ENCODE data around the gene PSMA2.

DNA sequence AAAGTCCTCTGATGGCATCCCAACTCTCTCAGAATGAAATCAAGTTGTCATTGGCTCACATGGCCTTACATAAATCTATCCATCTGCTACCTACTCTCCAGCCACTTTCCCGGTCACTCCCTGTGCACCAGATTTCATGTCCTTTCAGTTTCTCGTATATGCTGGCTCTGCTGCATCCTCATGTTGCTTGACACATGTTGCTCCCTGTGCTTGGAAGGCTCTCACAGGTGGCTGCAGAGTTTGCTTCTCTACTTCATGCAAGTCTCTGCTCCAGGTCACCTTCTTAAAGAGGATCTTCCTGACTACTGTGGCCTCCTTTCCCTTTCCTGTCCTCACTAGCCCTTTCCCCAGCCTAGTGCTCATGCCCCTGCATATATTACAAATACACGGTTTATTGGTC lies 48.5 kb upstream of the PSMA2 start:
- TF ChIP-seq, protein P1, sequence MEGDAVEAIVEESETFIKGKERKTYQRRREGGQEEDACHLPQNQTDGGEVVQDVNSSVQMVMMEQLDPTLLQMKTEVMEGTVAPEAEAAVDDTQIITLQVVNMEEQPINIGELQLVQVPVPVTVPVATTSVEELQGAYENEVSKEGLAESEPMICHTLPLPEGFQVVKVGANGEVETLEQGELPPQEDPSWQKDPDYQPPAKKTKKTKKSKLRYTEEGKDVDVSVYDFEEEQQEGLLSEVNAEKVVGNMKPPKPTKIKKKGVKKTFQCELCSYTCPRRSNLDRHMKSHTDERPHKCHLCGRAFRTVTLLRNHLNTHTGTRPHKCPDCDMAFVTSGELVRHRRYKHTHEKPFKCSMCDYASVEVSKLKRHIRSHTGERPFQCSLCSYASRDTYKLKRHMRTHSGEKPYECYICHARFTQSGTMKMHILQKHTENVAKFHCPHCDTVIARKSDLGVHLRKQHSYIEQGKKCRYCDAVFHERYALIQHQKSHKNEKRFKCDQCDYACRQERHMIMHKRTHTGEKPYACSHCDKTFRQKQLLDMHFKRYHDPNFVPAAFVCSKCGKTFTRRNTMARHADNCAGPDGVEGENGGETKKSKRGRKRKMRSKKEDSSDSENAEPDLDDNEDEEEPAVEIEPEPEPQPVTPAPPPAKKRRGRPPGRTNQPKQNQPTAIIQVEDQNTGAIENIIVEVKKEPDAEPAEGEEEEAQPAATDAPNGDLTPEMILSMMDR (IDR thresholded peaks at IDR 0.05): no peak
- TF ChIP-seq, protein P2, sequence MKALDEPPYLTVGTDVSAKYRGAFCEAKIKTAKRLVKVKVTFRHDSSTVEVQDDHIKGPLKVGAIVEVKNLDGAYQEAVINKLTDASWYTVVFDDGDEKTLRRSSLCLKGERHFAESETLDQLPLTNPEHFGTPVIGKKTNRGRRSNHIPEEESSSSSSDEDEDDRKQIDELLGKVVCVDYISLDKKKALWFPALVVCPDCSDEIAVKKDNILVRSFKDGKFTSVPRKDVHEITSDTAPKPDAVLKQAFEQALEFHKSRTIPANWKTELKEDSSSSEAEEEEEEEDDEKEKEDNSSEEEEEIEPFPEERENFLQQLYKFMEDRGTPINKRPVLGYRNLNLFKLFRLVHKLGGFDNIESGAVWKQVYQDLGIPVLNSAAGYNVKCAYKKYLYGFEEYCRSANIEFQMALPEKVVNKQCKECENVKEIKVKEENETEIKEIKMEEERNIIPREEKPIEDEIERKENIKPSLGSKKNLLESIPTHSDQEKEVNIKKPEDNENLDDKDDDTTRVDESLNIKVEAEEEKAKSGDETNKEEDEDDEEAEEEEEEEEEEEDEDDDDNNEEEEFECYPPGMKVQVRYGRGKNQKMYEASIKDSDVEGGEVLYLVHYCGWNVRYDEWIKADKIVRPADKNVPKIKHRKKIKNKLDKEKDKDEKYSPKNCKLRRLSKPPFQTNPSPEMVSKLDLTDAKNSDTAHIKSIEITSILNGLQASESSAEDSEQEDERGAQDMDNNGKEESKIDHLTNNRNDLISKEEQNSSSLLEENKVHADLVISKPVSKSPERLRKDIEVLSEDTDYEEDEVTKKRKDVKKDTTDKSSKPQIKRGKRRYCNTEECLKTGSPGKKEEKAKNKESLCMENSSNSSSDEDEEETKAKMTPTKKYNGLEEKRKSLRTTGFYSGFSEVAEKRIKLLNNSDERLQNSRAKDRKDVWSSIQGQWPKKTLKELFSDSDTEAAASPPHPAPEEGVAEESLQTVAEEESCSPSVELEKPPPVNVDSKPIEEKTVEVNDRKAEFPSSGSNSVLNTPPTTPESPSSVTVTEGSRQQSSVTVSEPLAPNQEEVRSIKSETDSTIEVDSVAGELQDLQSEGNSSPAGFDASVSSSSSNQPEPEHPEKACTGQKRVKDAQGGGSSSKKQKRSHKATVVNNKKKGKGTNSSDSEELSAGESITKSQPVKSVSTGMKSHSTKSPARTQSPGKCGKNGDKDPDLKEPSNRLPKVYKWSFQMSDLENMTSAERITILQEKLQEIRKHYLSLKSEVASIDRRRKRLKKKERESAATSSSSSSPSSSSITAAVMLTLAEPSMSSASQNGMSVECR (CRISPR knock-in tag; IDR thresholded peaks at IDR 0.05; ENCODE audit: borderline replicate concordance): no peak
- TF ChIP-seq, protein P3, sequence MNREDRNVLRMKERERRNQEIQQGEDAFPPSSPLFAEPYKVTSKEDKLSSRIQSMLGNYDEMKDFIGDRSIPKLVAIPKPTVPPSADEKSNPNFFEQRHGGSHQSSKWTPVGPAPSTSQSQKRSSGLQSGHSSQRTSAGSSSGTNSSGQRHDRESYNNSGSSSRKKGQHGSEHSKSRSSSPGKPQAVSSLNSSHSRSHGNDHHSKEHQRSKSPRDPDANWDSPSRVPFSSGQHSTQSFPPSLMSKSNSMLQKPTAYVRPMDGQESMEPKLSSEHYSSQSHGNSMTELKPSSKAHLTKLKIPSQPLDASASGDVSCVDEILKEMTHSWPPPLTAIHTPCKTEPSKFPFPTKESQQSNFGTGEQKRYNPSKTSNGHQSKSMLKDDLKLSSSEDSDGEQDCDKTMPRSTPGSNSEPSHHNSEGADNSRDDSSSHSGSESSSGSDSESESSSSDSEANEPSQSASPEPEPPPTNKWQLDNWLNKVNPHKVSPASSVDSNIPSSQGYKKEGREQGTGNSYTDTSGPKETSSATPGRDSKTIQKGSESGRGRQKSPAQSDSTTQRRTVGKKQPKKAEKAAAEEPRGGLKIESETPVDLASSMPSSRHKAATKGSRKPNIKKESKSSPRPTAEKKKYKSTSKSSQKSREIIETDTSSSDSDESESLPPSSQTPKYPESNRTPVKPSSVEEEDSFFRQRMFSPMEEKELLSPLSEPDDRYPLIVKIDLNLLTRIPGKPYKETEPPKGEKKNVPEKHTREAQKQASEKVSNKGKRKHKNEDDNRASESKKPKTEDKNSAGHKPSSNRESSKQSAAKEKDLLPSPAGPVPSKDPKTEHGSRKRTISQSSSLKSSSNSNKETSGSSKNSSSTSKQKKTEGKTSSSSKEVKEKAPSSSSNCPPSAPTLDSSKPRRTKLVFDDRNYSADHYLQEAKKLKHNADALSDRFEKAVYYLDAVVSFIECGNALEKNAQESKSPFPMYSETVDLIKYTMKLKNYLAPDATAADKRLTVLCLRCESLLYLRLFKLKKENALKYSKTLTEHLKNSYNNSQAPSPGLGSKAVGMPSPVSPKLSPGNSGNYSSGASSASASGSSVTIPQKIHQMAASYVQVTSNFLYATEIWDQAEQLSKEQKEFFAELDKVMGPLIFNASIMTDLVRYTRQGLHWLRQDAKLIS (CRISPR knock-in tag; IDR thresholded peaks at IDR 0.05; ENCODE audit: borderline replicate concordance): no peak
- TF ChIP-seq CREB1 (CRISPR knock-in tag; IDR thresholded peaks at IDR 0.05) (no peak), NR2C2 (CRISPR knock-in tag; IDR thresholded peaks at IDR 0.05) (no peak), JUN (CRISPR knock-in tag; IDR thresholded peaks at IDR 0.05) (no peak), ZNF263 (CRISPR knock-in tag; IDR thresholded peaks at IDR 0.05; ENCODE audit: low read depth) (no peak), GABPB1 (CRISPR knock-in tag; IDR thresholded peaks at IDR 0.05) (no peak)
- TF ChIP-seq, protein P4, sequence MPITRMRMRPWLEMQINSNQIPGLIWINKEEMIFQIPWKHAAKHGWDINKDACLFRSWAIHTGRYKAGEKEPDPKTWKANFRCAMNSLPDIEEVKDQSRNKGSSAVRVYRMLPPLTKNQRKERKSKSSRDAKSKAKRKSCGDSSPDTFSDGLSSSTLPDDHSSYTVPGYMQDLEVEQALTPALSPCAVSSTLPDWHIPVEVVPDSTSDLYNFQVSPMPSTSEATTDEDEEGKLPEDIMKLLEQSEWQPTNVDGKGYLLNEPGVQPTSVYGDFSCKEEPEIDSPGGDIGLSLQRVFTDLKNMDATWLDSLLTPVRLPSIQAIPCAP (CRISPR knock-in tag; IDR thresholded peaks at IDR 0.05): no peak
- TF ChIP-seq, protein P5, sequence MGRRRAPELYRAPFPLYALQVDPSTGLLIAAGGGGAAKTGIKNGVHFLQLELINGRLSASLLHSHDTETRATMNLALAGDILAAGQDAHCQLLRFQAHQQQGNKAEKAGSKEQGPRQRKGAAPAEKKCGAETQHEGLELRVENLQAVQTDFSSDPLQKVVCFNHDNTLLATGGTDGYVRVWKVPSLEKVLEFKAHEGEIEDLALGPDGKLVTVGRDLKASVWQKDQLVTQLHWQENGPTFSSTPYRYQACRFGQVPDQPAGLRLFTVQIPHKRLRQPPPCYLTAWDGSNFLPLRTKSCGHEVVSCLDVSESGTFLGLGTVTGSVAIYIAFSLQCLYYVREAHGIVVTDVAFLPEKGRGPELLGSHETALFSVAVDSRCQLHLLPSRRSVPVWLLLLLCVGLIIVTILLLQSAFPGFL (CRISPR knock-in tag; IDR thresholded peaks at IDR 0.05; ENCODE audit: borderline replicate concordance): no peak
- TF ChIP-seq, protein P6, sequence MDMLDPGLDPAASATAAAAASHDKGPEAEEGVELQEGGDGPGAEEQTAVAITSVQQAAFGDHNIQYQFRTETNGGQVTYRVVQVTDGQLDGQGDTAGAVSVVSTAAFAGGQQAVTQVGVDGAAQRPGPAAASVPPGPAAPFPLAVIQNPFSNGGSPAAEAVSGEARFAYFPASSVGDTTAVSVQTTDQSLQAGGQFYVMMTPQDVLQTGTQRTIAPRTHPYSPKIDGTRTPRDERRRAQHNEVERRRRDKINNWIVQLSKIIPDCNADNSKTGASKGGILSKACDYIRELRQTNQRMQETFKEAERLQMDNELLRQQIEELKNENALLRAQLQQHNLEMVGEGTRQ (CRISPR knock-in tag; IDR thresholded peaks at IDR 0.05): no peak
- TF ChIP-seq, protein P7, sequence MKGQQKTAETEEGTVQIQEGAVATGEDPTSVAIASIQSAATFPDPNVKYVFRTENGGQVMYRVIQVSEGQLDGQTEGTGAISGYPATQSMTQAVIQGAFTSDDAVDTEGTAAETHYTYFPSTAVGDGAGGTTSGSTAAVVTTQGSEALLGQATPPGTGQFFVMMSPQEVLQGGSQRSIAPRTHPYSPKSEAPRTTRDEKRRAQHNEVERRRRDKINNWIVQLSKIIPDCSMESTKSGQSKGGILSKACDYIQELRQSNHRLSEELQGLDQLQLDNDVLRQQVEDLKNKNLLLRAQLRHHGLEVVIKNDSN (CRISPR knock-in tag; IDR thresholded peaks at IDR 0.05): no peak
